HCT116 (cell line): ENCODE measurements around the gene SLC37A4. TPM values are rescaled to one million over a fixed set of nuclear protein-coding genes. Genes with fewer than 3 reads are reported as not detected.

Experiments
- ATAC-seq: fragments of 200-7000 bp; cut with Tn5 transposase; 2 replicates; pipeline ENCODE4 v1.9.1; 2020; ENCODE audit warnings: mild to moderate bottlenecking, moderate library complexity
- BruUV-seq: library from RNA; stranded (reverse); fragments of 400-500 nt; replicated peaks from 2 replicates; lab custom pipeline; 2021; lab: Mats Ljungman, UMichigan
- CTCF ChIA-PET: fragments of 300-600 bp; sonication (Branson Sonifier 250); formaldehyde crosslinking; loops from one replicate; lab custom pipeline; 2021; ENCODE audit warnings: antibody characterized with exemption; lab: Charles Lee
- POLR2A ChIA-PET: fragments of 300-600, 350-600 bp; sonication (Branson Sonifier 250); formaldehyde crosslinking; loops from one replicate; lab custom pipeline; 2021; ENCODE audit warnings: antibody characterized with exemption; lab: Charles Lee
- RAD21 ChIA-PET, 2 experiments: fragments of 300-600 bp; sonication (Branson Sonifier 250); formaldehyde crosslinking; loops; one replicate each; lab custom pipeline; 2023; ENCODE audit warnings: low total read pairs in 2 of 2; ENCODE audit not compliant: uncharacterized antibody in 2 of 2, unreplicated experiment in 2 of 2, low non-redundant PET in 1 of 2; lab: Charles Lee
- DNase-seq: peaks from one replicate; pipeline ENCODE4 v3.0.0-alpha.2; 2010; ENCODE audit warnings: low read depth, low spot score
- H2AFZ ChIP-seq: fragments of 200-600 bp; shearing (Covaris generic), sonication (generic); 2 replicates; pipeline ENCODE4 v1.6.1; 2017; ENCODE audit warnings: low read depth, mixed run types, mixed read lengths, antibody characterized with exemption, low read length; ENCODE audit not compliant: poor library complexity, severe bottlenecking
- H3K27ac ChIP-seq: 2 replicates; pipeline ENCODE4 v1.5.1; 2012; ENCODE audit warnings: low read depth, low read length
- H3K27me3 ChIP-seq: fragments of 200-600 bp; sonication (generic); 2 replicates; pipeline ENCODE4 v1.6.1; 2016; ENCODE audit warnings: mixed run types, low read length, mixed read lengths; ENCODE audit not compliant: insufficient read depth
- H3K36me3 ChIP-seq, 2 experiments: fragments of 200-500 bp in 1 of 2; fragments of 200-600 bp in 1 of 2; sonication (Bioruptor generic) in 1 of 2; sonication (generic) in 1 of 2; 2 replicates each; pipeline versions ENCODE4 v1.5.1 to v1.6.1; 2014 to 2016; ENCODE audit warnings: low read length in 2 of 2, inconsistent platforms in 1 of 2, mixed read lengths in 1 of 2, mixed run types in 1 of 2; ENCODE audit not compliant: insufficient read depth in 2 of 2, control insufficient read depth in 1 of 2
- H3K4me1 ChIP-seq, 2 experiments: fragments of 200-600 bp in 1 of 2; sonication (generic) in 1 of 2; 2 replicates each; pipeline versions ENCODE4 v1.5.1 to v1.6.1; 2012 to 2017; ENCODE audit warnings: low read length in 2 of 2, inconsistent platforms in 1 of 2, mild to moderate bottlenecking in 1 of 2, mixed read lengths in 1 of 2, mixed run types in 1 of 2, moderate library complexity in 1 of 2; ENCODE audit not compliant: insufficient read depth in 2 of 2, control insufficient read depth in 1 of 2
- H3K4me2 ChIP-seq: fragments of 200-600 bp; sonication (generic); 2 replicates; pipeline ENCODE4 v1.6.1; 2017; ENCODE audit warnings: mixed run types, low read length, mixed read lengths
- H3K4me3 ChIP-seq, 2 experiments: fragments of 200-600 bp in 1 of 2; sonication (generic) in 1 of 2; replicated peaks in 1 of 2; 2 replicates each; pipeline ENCODE4 v1.5.1; 2011 to 2016; ENCODE audit warnings: low read length in 2 of 2, control low read depth in 1 of 2, low read depth in 1 of 2, mild to moderate bottlenecking in 1 of 2, mixed read lengths in 1 of 2, mixed run types in 1 of 2
- H3K79me2 ChIP-seq: fragments of 200-600 bp; sonication (generic); 2 replicates; pipeline ENCODE4 v1.6.1; 2017; ENCODE audit warnings: mild to moderate bottlenecking, mixed run types, low read length, moderate library complexity, mixed read lengths; ENCODE audit not compliant: insufficient read depth
- H3K9ac ChIP-seq: fragments of 200-600 bp; sonication (generic); 2 replicates; pipeline ENCODE4 v1.6.1; 2016; ENCODE audit warnings: low read length, mixed read lengths
- H3K9me2 ChIP-seq: fragments of 200-600 bp; sonication (generic), shearing (Covaris generic); 2 replicates; pipeline ENCODE4 v1.6.1; 2017; ENCODE audit warnings: mixed run types, mild to moderate bottlenecking, moderate library complexity; ENCODE audit not compliant: insufficient read depth
- H3K9me3 ChIP-seq, 2 experiments: fragments of 200-500 bp in 1 of 2; fragments of 200-600 bp in 1 of 2; sonication (Bioruptor generic) in 1 of 2; sonication (generic) in 1 of 2; 2 replicates each; pipeline ENCODE4 v1.6.1; 2014 to 2017; ENCODE audit warnings: low read length in 2 of 2, mixed read lengths in 2 of 2, inconsistent platforms in 1 of 2, low read depth in 1 of 2, mild to moderate bottlenecking in 1 of 2, mixed run types in 1 of 2, moderate library complexity in 1 of 2; ENCODE audit not compliant: control insufficient read depth in 1 of 2, insufficient read depth in 1 of 2
- H4K20me1 ChIP-seq: fragments of 200-600 bp; sonication (generic), shearing (Covaris generic); 2 replicates; pipeline ENCODE4 v1.6.1; 2017; ENCODE audit warnings: mixed run types, mild to moderate bottlenecking, moderate library complexity; ENCODE audit not compliant: insufficient read depth
- ATF3 ChIP-seq: IDR thresholded peaks from 2 replicates; pipeline ENCODE4 v1.6.1; 2012
- CBX3 ChIP-seq: IDR thresholded peaks from 2 replicates; pipeline ENCODE4 v1.6.1; 2012; ENCODE audit warnings: low read depth
- CEBPB ChIP-seq: IDR thresholded peaks from 2 replicates; pipeline ENCODE4 v1.6.1; 2012; ENCODE audit warnings: low read depth
- EGR1 ChIP-seq: IDR thresholded peaks from 2 replicates; pipeline ENCODE4 v1.6.1; 2012; ENCODE audit warnings: low read depth
- ELF1 ChIP-seq: IDR thresholded peaks from 2 replicates; pipeline ENCODE4 v1.6.1; 2012; ENCODE audit warnings: low read depth, borderline replicate concordance
- EZH2 ChIP-seq: fragments of 200-600 bp; sonication (generic); IDR thresholded peaks from 2 replicates; pipeline ENCODE4 v1.6.1; 2017; ENCODE audit warnings: antibody characterized with exemption, mixed run types
- FOSL1 ChIP-seq: IDR thresholded peaks from 2 replicates; pipeline ENCODE4 v1.6.1; 2012; ENCODE audit warnings: low read depth
- JUND ChIP-seq: IDR thresholded peaks from 2 replicates; pipeline ENCODE4 v1.6.1; 2012
- POLR2A ChIP-seq: IDR thresholded peaks from 2 replicates; pipeline ENCODE4 v1.7.0; 2011; ENCODE audit warnings: borderline replicate concordance; ENCODE audit not compliant: insufficient read depth, insufficient read length; ENCODE audit errors: extremely low read depth
- POLR2AphosphoS5 ChIP-seq: IDR thresholded peaks from 2 replicates; pipeline ENCODE4 v1.6.1; 2011; ENCODE audit warnings: mild to moderate bottlenecking, low read depth, low read length, moderate library complexity
- RAD21 ChIP-seq: IDR thresholded peaks from 2 replicates; pipeline ENCODE4 v1.6.1; 2012; ENCODE audit warnings: low read depth, mild to moderate bottlenecking
- REST ChIP-seq: IDR thresholded peaks from 2 replicates; pipeline ENCODE4 v1.6.1; 2012; ENCODE audit warnings: low read depth
- SIN3A ChIP-seq: IDR thresholded peaks from 2 replicates; pipeline ENCODE4 v1.6.1; 2012; ENCODE audit warnings: low read depth
- SP1 ChIP-seq: IDR thresholded peaks from 2 replicates; pipeline ENCODE4 v1.6.1; 2012; ENCODE audit warnings: low read depth
- SRF ChIP-seq: IDR thresholded peaks from 2 replicates; pipeline ENCODE4 v1.6.1; 2012; ENCODE audit warnings: low read depth
- ZBTB33 ChIP-seq: IDR thresholded peaks from 2 replicates; pipeline ENCODE4 v1.6.1; 2011; ENCODE audit warnings: mild to moderate bottlenecking, low read length, moderate library complexity; ENCODE audit not compliant: insufficient replicate concordance; ENCODE audit errors: extremely low read depth
- ZFX ChIP-seq: fragments of 450-650 bp; IDR thresholded peaks from 2 replicates; pipeline ENCODE4 v1.6.1; 2017
- ZNF274 ChIP-seq: fragments of 200-500 bp; sonication (Bioruptor generic); IDR thresholded peaks from 2 replicates; pipeline ENCODE4 v1.6.1; 2014; ENCODE audit warnings: mild to moderate bottlenecking, low read depth, low read length, inconsistent platforms
- intact Hi-C: fragments of 100-400 bp; cut with micrococcal nuclease; formaldehyde crosslinking; loops from 2 replicates; pipeline ENCODE4 v1.10.0; 2022
- total RNA-seq: library from RNA; stranded (reverse); gene quantifications from one replicate; pipeline ENCODE4 v1.2.1, GENCODE V29; 2021; ENCODE audit not compliant: unreplicated experiment
- TF ChIP-seq, protein P1 (sequence below): IDR thresholded peaks from 2 replicates; pipeline ENCODE4 v1.6.1; 2012
- TF ChIP-seq, protein P2 (sequence below), 3 experiments: fragments of 200-600 bp in 1 of 3; sonication (generic) in 1 of 3; IDR thresholded peaks in 2 of 3; conservative IDR thresholded peaks in 1 of 3; 2 replicates each; pipeline ENCODE4 v1.5.1; 2012 to 2017; ENCODE audit warnings: low read depth in 2 of 3, low read length in 2 of 3, antibody characterized with exemption in 1 of 3, borderline replicate concordance in 1 of 3, control low read depth in 1 of 3, mild to moderate bottlenecking in 1 of 3, mixed read lengths in 1 of 3, mixed run types in 1 of 3, moderate library complexity in 1 of 3; ENCODE audit not compliant: insufficient read depth in 1 of 3

The SLC37A4 gene
- total RNA-seq, 1 experiment from 2014 or later = 49.8 TPM

DNA sequence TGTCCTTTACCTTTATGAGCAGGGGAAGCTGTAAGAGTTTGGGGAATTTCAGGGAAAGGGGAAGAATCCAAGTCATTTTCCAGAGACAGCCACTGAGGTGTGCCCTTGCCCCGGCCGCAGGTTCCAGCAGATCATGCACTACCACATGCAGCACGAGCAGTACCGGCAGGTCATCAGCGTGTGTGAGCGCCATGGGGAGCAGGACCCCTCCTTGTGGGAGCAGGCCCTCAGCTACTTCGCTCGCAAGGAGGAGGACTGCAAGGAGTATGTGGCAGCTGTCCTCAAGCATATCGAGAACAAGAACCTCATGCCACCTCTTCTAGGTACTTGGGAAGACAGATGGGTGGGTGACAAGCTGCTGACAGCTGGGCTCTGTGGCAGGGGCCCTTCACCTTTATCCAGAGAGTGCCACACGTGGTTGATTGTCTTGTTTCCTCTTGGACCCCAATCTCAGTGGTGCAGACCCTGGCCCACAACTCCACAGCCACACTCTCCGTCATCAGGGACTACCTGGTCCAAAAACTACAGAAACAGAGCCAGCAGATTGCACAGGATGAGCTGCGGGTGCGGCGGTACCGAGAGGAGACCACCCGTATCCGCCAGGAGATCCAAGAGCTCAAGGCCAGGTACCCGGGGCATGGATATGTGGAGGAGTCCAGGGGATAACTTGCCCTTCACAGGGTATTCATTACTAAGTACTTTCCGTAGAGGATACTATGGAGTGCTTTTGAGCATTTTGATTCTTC is 48.2 kb upstream of the SLC37A4 start:
- ChIA-PET RAD21 (no interaction called here), POLR2A (no interaction called here)
- no peak overlapping the region for H3K4me3 ChIP-seq

More for the DNA sequence above, 48.2 kb upstream of the SLC37A4 start:
- Histone ChIP-seq H3K79me2 (no peaks in the 10 kb centered on the region), H3K4me2 (no peak overlapping the region), H3K9ac (no peak overlapping the region), H3K27ac (no peak overlapping the region), H3K9me2 (no peaks in the 10 kb centered on the region), H2AFZ (no peak overlapping the region), H3K36me3 (peaks cover 18 to 20% of the 10 kb centered on the region in 2 experiments; a peak in 3 of 4 replicates), H3K27me3 (no peaks in the 10 kb centered on the region), H3K9me3 (no peaks in the 10 kb centered on the region), H3K4me1 (peaks cover 0 to 3% of the 10 kb centered on the region in 2 experiments; a peak in 1 of 4 replicates), H4K20me1 (no peaks in the 10 kb centered on the region)
- DNase-seq (no peak), ATAC-seq (no peak)
- intact Hi-C loops = no loop called here
- TF ChIP-seq, protein P1, sequence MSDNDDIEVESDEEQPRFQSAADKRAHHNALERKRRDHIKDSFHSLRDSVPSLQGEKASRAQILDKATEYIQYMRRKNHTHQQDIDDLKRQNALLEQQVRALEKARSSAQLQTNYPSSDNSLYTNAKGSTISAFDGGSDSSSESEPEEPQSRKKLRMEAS = no peak
- TF ChIP-seq ZBTB33 (no peak), ATF3 (no peak), POLR2AphosphoS5 (no peak), ZNF274 (no peak), FOSL1 (no peak), ZFX (no peak), SP1 (no peak), POLR2A (no peak), EGR1 (no peak), ELF1 (no peak), SIN3A (no peak), SRF (no peak), REST (no peak), JUND (no peak), EZH2 (no peak), RAD21 (no peak), CEBPB (no peak), CBX3 (no peak)
- TF ChIP-seq, protein P2, sequence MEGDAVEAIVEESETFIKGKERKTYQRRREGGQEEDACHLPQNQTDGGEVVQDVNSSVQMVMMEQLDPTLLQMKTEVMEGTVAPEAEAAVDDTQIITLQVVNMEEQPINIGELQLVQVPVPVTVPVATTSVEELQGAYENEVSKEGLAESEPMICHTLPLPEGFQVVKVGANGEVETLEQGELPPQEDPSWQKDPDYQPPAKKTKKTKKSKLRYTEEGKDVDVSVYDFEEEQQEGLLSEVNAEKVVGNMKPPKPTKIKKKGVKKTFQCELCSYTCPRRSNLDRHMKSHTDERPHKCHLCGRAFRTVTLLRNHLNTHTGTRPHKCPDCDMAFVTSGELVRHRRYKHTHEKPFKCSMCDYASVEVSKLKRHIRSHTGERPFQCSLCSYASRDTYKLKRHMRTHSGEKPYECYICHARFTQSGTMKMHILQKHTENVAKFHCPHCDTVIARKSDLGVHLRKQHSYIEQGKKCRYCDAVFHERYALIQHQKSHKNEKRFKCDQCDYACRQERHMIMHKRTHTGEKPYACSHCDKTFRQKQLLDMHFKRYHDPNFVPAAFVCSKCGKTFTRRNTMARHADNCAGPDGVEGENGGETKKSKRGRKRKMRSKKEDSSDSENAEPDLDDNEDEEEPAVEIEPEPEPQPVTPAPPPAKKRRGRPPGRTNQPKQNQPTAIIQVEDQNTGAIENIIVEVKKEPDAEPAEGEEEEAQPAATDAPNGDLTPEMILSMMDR (IDR thresholded peaks at IDR 0.05 in 2 of 3, conservative IDR thresholded peaks at IDR 0.05 in 1 of 3; ENCODE audit: borderline replicate concordance in 1 of 3, insufficient read depth in 1 of 3, low read depth in 2 of 3, low read length in 2 of 3) = no peak
- CTCF ChIA-PET = no interaction called here
- BruUV-seq = no TSS peak
